ENCODE measurements around the gene TBX1. TPM values are rescaled to one million over a fixed set of nuclear protein-coding genes. Genes with fewer than 3 reads are reported as not detected.
"Not testable (repeated sequence)": the region's sequence is repeated elsewhere in the genome, so short reads cannot be mapped to it uniquely, and the experiment has no call there.

Gene TBX1
- total RNA-seq, 1 experiment from 2014 or later = 0.10 TPM

DNA sequence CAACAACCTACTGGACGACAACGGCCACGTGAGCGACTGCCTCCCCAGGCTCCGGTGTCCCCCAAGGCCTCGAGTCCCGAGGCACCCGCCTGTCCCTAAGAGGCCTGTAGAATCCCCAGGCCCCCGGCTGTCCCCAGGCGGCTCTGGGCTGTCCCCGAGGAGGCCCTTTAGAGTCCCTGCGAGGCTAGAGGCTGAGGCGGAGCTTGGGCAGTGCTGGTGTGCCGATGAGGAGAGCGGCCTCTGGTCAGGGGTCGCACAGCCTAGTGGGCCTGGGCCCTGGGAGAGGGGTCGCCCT is 3.7 kb downstream of the TBX1 start:
- DNase-seq (ENCODE audit: low read depth) = no peak

DNA sequence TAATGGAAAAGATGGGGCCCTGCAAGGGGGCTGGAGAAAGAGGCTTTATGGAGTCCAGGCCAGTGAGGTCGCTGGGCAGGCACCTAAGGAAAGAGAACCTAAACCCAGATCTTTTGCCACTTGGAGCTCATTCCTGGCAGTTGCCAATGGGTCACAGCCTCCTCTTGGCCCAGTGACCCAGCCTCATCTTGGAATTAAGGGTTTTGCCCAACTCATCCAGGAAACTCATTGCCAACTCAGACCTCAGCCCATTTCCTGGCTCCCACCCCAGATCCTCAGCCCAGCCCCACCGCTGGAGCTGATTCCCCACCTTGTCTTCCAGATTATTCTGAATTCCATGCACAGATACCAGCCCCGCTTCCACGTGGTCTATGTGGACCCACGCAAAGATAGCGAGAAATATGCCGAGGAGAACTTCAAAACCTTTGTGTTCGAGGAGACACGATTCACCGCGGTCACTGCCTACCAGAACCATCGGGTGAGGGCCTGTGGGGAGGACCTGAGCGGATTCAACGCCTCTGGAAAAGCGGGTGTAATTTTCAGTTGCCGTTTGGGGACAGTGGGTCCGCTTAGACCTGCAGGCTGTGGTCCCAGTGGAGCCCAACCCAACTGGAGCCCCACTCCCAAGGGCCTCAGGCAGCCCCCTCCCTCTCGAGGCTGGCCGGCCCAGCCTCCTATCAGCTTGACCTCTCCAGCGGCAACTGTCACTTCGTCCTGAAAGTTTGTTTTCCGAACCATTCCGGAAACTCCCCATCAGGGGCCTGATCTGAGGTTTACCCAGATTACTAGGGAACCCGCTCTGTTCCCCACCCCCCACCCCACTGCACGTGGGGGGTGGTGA is 4.3 kb downstream of the TBX1 start:
- DNase-seq (ENCODE audit: low read depth) = no peak

GRCh38 chr22:19765477-19766239 is 5.1 kb downstream of the TBX1 start:
- DNase-seq (ENCODE audit: low read depth) = no peak

DNA sequence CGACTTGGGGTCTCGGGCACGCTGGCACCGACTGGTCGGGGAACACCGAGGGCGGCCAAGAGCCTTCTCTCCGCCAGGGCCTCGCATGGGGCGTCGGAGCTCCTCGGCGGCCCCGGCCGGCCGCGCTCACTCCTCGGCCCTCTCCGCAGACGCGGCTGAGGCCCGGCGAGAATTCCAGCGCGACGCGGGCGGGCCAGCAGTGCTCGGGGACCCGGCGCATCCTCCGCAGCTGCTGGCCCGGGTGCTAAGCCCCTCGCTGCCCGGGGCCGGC is 5.6 kb downstream of the TBX1 start:
- DNase-seq (ENCODE audit: low read depth) = no peak

DNA sequence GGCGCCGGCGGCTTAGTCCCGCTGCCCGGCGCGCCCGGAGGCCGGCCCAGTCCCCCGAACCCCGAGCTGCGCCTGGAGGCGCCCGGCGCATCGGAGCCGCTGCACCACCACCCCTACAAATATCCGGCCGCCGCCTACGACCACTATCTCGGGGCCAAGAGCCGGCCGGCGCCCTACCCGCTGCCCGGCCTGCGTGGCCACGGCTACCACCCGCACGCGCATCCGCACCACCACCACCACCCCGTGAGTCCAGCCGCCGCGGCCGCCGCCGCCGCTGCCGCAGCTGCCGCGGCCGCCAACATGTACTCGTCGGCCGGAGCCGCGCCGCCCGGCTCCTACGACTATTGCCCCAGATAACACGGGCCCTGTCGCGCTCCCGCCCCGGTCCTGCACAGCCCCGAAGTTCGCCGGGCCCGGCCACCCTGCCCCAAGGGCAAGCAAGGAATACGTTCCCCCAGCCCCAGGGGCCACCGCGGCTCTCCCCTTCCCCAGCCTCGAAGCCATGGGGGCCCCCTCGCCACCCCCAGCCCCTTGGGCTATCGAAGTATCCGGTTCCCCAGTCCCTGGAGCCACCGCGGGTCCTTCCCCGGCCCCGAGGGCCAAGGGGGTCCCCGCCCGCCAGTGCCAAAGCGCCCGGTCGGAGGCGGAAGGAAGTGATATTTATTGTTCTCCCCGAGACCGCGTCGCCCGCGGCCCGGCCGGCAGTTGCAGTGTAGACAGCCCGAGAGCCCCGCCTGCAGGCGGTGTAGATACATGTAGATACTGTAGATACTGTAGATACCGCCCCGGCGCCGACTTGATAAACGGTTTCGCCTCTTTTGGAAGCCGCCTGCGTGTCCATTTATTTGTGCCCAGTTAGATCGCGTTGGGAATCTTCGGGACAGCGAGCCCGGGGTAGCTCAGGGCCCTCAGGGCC is 6.2 kb downstream of the TBX1 start:
- DNase-seq (ENCODE audit: low read depth) = peak; percentile 33

- DNase-seq (ENCODE audit: low read depth) = no peak
These were observed 7.1 kb downstream of the TBX1 start for GRCh38 chr22:19767427-19768341.

GRCh38 chr22:19769393-19769715 is 8.8 kb downstream of the TBX1 start:
- no peak for DNase-seq (ENCODE audit: low read depth)

GRCh38 chr22:19770349-19771220 is 10.0 kb downstream of the TBX1 start:
- DNase-seq (ENCODE audit: low read depth) = no peak

DNA sequence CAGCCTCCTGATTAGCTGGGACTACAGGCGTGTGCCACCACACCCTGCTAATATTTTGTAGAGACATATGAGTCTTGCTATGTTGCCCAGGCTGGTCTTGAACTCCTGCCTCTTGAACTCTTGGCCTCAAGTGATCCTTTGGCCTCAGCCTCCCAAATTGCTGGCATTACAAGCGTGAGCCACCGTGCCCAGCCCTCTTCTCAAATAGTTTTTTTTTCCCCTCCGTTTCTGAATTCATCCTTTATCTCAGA is 11.8 kb downstream of the TBX1 start:
- DNase-seq (ENCODE audit: low read depth) = no peak

DNA sequence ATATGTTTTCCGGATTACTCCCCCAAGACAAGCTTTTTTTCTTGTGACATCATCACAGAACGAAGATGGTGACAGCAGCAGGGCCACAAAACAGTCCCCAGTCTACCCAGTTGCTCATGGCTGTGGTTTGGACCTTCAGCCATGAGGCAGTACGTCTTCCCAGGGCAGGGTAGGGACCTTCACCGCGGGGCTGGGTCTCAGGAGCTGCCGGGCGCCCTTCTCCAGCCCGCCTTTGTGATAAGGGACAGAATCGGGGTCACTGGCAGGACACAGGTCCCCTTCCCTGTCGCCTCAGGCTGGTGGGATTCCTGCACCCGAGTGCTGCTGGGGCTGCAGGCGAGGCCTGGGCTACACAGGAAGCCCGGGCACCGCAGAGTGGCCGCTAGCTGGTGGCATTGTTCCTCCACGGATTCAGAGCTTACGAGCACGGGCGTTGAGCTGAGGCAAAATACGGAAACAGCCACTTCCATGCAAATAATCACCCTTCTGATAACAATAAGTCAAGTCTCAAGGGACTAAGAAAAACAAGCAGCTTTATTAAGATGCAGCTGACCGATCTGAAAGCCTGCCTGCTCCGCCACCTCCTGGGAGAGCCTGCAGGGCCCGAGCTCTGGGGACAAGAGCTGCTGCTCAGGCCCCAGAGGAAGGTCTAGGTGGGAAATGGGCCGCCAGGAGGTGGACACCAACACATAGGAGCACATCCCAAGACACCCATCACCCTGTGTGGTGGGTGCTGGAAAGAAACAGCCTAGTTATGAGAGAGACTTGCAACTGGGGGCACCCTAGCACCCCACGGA is 12.3 kb downstream of the TBX1 start:
- no peak for DNase-seq (ENCODE audit: low read depth)

DNA sequence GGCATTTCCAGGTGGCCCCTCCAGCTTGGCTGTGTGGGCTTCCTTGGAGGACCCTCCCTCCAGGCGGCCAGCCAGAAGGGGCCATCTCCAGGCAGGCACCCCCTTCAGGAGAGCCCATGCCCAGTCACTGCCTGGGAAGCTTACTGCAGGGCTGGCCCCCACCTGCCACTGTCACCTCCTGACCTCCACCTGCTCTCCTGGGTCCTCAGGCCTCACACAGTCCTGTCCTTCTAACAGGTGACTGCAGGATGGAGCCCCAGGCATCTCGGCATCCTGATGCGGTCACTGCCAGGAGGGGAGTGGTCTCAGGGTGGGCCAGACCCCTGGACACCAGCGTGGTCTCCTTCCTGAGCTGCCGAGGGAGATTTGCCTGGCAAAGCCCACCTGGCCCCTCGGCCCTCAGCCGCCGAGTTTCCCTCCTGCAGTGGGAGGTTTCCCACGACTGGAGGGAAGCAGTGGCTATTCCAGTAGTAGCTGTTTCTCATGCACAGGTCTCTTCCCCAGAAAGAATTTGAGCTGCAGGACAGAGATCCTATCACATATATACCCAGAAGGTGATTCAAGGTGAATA is 13.0 kb downstream of the TBX1 start:
- no peak for DNase-seq (ENCODE audit: low read depth)

DNA sequence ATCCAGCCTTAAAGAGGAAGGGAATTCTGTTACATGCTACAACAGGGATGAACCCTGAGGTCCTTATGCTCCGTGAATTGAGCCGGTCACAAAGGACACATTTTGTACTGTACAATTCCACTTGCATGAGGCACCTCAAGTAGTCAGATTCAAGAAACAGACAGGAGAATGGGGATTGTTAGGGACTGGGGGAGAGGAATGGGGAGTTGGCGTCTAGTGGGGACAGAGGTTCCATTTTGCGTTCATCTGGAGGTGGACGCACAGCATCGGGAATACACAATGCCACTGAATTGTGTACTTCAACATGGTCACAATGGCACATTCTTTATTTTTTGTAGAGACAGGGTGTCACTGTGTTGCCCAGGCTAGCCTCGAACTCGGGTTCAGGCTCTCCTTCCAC is 14.1 kb downstream of the TBX1 start:
- DNase-seq (ENCODE audit: low read depth) = no peak

DNA sequence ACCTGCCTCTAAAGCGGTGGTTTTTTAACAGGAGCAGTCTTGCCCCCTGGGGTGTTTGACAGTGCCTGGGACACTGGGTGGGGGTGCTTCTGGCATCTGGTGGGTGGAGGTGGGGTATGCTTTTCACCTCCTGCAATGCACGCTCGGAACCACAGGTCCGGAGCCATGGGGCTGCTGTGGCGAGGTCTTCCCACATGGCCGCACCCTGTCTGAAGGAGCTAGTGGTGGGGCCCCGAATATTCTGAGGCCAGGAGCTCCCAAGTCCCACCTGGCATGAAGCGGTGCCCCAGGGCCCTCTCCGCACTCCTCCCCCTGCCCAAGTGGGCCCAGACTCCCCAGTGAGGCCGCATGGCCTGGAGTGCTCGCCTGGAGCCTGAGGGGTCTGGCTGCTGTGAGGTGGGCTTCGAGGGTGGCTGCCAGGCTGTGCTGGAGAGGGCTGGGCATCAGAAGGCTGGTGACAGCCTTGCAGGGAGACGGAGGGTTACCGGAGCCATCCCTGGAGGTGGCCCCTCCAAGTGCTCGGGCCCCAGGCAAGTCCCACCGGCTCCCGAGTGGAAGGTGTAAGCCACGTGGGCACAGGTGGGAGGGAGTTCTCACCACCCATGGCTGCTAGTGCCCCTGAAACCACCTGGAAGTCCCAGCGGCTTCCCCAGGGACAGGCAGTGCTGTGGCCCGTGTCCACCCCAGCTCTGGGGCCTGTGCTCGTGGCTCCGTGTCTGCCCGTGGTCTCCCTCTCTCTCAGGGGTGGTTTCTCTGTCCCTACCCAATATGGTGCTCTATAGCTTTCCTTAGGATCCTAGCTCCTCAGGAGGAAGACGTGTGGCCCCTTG is 15.1 kb downstream of the TBX1 start:
- no peak for DNase-seq (ENCODE audit: low read depth)

DNA sequence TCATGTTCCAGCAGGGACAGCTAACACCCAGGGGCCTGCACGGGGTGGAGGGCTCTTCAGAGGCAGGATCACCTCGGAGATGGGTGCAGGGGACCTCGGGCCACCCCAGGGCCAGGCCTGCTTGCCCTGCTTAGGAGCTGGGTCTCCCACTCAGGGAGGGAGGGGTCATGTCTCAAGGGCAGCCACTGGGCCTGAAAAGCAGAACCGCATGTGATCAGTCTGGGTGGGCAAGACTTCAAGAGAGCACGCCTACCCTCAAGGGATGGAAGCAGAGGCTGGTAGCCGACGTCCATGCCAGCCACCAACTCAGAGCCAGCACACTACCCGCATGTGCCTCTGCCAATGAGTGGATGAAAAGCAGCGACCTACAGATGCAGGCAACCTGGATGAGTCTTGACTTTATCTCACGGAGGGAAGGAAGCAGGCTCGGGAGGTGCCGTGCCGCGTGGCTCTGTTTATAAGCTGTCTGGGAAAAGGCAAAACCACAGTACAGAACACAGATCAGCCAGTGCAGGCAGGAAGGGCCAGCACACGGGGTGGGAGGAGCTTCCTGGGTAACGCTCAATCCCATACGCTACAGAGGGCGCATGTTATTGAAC is 16.0 kb downstream of the TBX1 start:
- no peak for DNase-seq (ENCODE audit: low read depth)

- not testable (repeated sequence) for DNase-seq (ENCODE audit: low read depth)
These were observed 16.6 kb downstream of the TBX1 start for GRCh38 chr22:19777192-19777591.

- no peak for DNase-seq (ENCODE audit: low read depth)
These were observed 18.4 kb downstream of the TBX1 start for GRCh38 chr22:19779011-19779421.

GRCh38 chr22:19779685-19780268 is 19.2 kb downstream of the TBX1 start:
- DNase-seq (ENCODE audit: low read depth) = no peak

- DNase-seq (ENCODE audit: low read depth) = no peak
These were observed 22.0 kb downstream of the TBX1 start for GRCh38 chr22:19782533-19782932.

All from M059J (cell line).